ENCODE results near the gene CEP63. TPM values are rescaled to one million over a fixed set of nuclear protein-coding genes. Genes with fewer than 3 reads are reported as not detected.

The CEP63 gene
- total RNA-seq, 1 experiment from 2014 or later: 19.1 TPM

DNA sequence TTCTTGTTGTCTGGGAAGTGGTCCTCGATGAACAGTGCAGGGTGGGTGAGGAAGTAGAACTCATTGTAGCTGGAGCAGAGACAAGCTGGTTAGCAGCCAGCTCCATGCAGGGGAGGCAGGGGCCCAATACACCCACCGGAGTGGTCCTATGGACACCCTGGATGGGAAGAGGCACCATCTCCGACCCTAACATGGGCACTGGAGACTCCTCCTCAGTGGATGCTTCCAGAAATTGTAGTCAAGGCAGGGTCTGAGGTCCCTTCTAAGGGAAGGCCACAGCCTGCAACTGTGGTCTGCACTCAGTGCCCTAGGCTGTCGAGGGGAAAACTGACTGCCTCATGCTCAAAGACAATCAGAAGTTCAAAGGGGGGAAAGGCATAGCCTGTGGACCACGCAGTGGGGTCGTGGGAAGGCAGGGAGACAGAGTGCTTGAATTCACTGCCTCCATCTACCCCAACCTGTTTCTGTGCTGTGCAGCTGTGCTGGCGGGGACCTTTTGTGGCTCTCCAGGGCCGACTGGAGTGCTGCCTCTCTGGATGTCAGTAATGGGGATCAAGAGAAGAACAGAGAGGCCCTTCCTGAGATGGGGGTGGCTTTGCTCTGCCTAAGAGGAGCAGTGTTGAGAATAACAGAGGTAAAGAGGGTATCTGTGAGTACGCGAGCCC, 123.0 kb downstream of the CEP63 start:
- no peaks in the 10 kb centered on the region for H3K4me1 ChIP-seq (ENCODE audit: control insufficient read depth in 1 of 2, insufficient read depth in 2 of 2, low read length in 2 of 2)
- H3K4me3 ChIP-seq (replicated peaks in 1 of 2; ENCODE audit: low read depth in 1 of 2, low read length in 2 of 2): no peak overlapping the region
- DNase-seq (ENCODE audit: low read depth, low spot score) (no peak), ATAC-seq (no peak)
- H3K36me3 ChIP-seq (ENCODE audit: control insufficient read depth in 1 of 2, insufficient read depth in 2 of 2, low read length in 2 of 2): no peaks in the 10 kb centered on the region
- RAD21 ChIA-PET (ENCODE audit: low non-redundant PET in 1 of 2, low total read pairs in 2 of 2, uncharacterized antibody in 2 of 2, unreplicated experiment in 2 of 2): no interaction called here
- CTCF ChIA-PET: no interaction called here
- no peak overlapping the region for H3K27ac ChIP-seq (ENCODE audit: low read depth, low read length)
- H3K9me2 ChIP-seq (ENCODE audit: insufficient read depth): no peaks in the 10 kb centered on the region
- POLR2A ChIA-PET: no interaction called here
- intact Hi-C loops (cut with micrococcal nuclease): no loop called here
- no TSS peak for BruUV-seq (replicated peaks)
- no peaks in the 10 kb centered on the region for H3K9me3 ChIP-seq (ENCODE audit: control insufficient read depth in 1 of 2, insufficient read depth in 1 of 2, low read depth in 1 of 2, low read length in 2 of 2)
- H3K27me3 ChIP-seq (ENCODE audit: insufficient read depth, low read length): peaks cover 17% of the 10 kb centered on the region; the same call in 1 of the 2 replicates
- no peak overlapping the region for H3K9ac ChIP-seq (ENCODE audit: low read length)
- H4K20me1 ChIP-seq (ENCODE audit: insufficient read depth): no peaks in the 10 kb centered on the region
- TF ChIP-seq RAD21 (IDR thresholded peaks at IDR 0.05; ENCODE audit: low read depth) (no peak), SIN3A (IDR thresholded peaks at IDR 0.05; ENCODE audit: low read depth) (no peak), ZFX (IDR thresholded peaks at IDR 0.05) (no peak), FOSL1 (IDR thresholded peaks at IDR 0.05; ENCODE audit: low read depth) (no peak), EZH2 (IDR thresholded peaks at IDR 0.05) (no peak), POLR2A (IDR thresholded peaks at IDR 0.05; ENCODE audit: borderline replicate concordance, extremely low read depth, insufficient read depth, insufficient read length) (no peak), ZNF274 (IDR thresholded peaks at IDR 0.05; ENCODE audit: low read depth, low read length) (no peak), SP1 (IDR thresholded peaks at IDR 0.05; ENCODE audit: low read depth) (no peak)
- TF ChIP-seq, protein P1, sequence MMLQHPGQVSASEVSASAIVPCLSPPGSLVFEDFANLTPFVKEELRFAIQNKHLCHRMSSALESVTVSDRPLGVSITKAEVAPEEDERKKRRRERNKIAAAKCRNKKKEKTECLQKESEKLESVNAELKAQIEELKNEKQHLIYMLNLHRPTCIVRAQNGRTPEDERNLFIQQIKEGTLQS (IDR thresholded peaks at IDR 0.05): no peak
- TF ChIP-seq, protein P2, sequence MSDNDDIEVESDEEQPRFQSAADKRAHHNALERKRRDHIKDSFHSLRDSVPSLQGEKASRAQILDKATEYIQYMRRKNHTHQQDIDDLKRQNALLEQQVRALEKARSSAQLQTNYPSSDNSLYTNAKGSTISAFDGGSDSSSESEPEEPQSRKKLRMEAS (IDR thresholded peaks at IDR 0.05): no peak
- no peak overlapping the region for H2AFZ ChIP-seq (ENCODE audit: low read depth, low read length, poor library complexity, severe bottlenecking)
- H3K4me2 ChIP-seq (ENCODE audit: low read length): no peak overlapping the region
- H3K79me2 ChIP-seq (ENCODE audit: insufficient read depth, low read length): no peaks in the 10 kb centered on the region

DNA sequence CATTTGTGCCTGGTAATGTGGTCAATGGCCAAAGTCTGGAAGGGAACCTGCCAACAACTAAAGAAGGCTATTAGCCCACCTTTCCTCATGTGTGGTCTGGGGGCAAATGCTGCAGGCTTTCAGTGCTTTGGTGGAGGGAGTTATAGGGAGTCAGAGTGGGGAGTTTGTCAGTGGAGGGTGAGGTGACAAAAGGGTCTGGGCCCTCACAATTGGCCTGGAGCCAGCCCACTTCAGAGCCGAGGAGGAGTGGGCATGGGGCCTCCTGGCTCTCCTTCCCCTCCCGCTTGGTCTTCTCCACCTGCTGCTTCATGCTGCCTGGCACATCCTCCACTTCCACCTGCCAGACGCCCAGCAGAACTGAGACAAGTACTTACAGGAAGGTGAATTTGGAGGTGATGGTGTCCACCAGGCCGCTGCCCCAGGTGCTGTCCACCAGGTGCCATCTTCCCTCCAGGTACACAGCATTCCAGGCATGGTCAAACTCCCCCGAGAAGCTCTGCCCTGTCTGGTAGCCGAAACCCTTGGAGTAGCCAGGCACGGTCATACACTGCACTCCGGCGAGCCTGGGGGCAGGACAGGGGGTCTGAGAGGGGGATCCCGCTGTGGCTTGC, 124.1 kb downstream of the CEP63 start:
- Histone ChIP-seq H3K79me2 (ENCODE audit: insufficient read depth, low read length) (no peaks in the 10 kb centered on the region), H3K27ac (ENCODE audit: low read depth, low read length) (no peak overlapping the region), H3K36me3 (ENCODE audit: control insufficient read depth in 1 of 2, insufficient read depth in 2 of 2, low read length in 2 of 2) (no peaks in the 10 kb centered on the region), H3K9me2 (ENCODE audit: insufficient read depth) (no peaks in the 10 kb centered on the region), H3K4me1 (ENCODE audit: control insufficient read depth in 1 of 2, insufficient read depth in 2 of 2, low read length in 2 of 2) (no peaks in the 10 kb centered on the region), H2AFZ (ENCODE audit: low read depth, low read length, poor library complexity, severe bottlenecking) (no peak overlapping the region), H4K20me1 (ENCODE audit: insufficient read depth) (no peaks in the 10 kb centered on the region), H3K4me3 (replicated peaks in 1 of 2; ENCODE audit: low read depth in 1 of 2, low read length in 2 of 2) (no peak overlapping the region), H3K27me3 (ENCODE audit: insufficient read depth, low read length) (peaks cover 17% of the 10 kb centered on the region; the same call in 1 of the 2 replicates), H3K4me2 (ENCODE audit: low read length) (no peak overlapping the region), H3K9ac (ENCODE audit: low read length) (no peak overlapping the region), H3K9me3 (ENCODE audit: control insufficient read depth in 1 of 2, insufficient read depth in 1 of 2, low read depth in 1 of 2, low read length in 2 of 2) (no peaks in the 10 kb centered on the region)
- no peak for DNase-seq (ENCODE audit: low read depth, low spot score)
- no TSS peak for BruUV-seq (replicated peaks)
- RAD21 ChIA-PET (ENCODE audit: low non-redundant PET in 1 of 2, low total read pairs in 2 of 2, uncharacterized antibody in 2 of 2, unreplicated experiment in 2 of 2): no interaction called here
- POLR2A ChIA-PET: no interaction called here
- CTCF ChIA-PET: no interaction called here
- intact Hi-C loops (cut with micrococcal nuclease): no loop called here
- ATAC-seq: no peak
- no peak for TF ChIP-seq SRF (IDR thresholded peaks at IDR 0.05; ENCODE audit: low read depth)
- TF ChIP-seq ZFX (IDR thresholded peaks at IDR 0.05): no peak
- TF ChIP-seq FOSL1 (IDR thresholded peaks at IDR 0.05; ENCODE audit: low read depth): no peak
- no peak for TF ChIP-seq YY1 (IDR thresholded peaks at IDR 0.05; ENCODE audit: extremely low read depth, insufficient replicate concordance, low read depth, low read length)
- TF ChIP-seq, protein P3, sequence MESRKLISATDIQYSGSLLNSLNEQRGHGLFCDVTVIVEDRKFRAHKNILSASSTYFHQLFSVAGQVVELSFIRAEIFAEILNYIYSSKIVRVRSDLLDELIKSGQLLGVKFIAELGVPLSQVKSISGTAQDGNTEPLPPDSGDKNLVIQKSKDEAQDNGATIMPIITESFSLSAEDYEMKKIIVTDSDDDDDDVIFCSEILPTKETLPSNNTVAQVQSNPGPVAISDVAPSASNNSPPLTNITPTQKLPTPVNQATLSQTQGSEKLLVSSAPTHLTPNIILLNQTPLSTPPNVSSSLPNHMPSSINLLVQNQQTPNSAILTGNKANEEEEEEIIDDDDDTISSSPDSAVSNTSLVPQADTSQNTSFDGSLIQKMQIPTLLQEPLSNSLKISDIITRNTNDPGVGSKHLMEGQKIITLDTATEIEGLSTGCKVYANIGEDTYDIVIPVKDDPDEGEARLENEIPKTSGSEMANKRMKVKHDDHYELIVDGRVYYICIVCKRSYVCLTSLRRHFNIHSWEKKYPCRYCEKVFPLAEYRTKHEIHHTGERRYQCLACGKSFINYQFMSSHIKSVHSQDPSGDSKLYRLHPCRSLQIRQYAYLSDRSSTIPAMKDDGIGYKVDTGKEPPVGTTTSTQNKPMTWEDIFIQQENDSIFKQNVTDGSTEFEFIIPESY (IDR thresholded peaks at IDR 0.05; ENCODE audit: extremely low read depth, insufficient replicate concordance, low read length): no peak
- no peak for TF ChIP-seq EGR1 (IDR thresholded peaks at IDR 0.05; ENCODE audit: low read depth)
- TF ChIP-seq EZH2 (IDR thresholded peaks at IDR 0.05): no peak
- TF ChIP-seq, protein P2 (IDR thresholded peaks at IDR 0.05): no peak
- TF ChIP-seq POLR2AphosphoS5 (IDR thresholded peaks at IDR 0.05; ENCODE audit: low read depth, low read length): no peak

All from HCT116 (cell line).